ENCODE data around the gene ACIN1. TPM values are rescaled to one million over a fixed set of nuclear protein-coding genes. Genes with fewer than 3 reads are reported as not detected.

The ACIN1 gene
- total RNA-seq, 1 donor from 2014 or later, result 36.8 TPM

GRCh38 chr14:23057757-23058653, 36.9 kb downstream of the ACIN1 start:
- DNase-seq (ENCODE audit: low read depth in 2 of 2), result peak; percentile 49 to 88

GRCh38 chr14:23056956-23057756, 37.8 kb downstream of the ACIN1 start, which contains the start of gene CDH24:
TSS of gene CDH24 (minus strand) at chr14:23057520. CDS start at chr14:23055733, 1,787 bp downstream.
- peak in 1 of 2 donors; percentile 74 for DNase-seq (ENCODE audit: low read depth in 2 of 2)

DNA sequence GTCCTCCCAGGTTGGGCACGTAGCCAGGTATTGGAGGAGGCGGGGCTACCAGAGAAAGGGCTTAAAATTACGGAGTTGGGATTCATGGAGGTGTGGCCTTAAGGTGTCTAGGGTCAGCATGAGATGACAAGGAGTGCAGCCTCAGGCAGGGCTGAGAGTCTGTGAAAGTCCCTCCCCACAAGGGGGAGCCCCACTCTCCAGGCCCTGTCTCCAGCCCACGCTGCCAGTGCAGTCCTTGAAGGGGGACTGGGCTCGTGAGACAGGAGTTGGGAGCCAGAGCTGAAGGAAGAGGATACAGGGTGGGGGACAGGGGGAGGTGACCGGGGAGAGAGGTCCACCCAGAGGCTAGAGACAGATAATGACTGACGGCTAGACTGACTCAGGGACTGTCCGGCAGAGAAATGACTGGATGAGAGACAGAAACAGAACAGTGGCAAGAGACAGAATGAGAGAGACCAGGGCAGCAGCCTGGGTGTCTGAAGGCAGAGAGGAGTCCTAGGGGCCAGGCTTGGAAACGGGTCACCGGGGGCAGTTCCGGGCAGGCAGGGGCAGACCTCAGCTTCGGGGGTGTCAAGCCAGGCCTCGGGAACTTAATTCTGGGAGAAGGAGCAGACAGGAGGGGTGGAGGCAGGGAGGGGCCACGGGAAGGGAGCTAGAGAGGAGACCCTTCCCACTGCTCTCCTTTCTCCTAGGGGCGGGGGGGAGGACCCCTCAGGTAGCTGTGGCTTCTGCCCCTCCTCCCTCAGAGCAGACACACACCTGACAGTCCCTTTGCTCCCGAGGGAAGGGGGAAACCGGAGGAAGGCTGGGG, 38.6 kb downstream of the ACIN1 start:
- peak in 1 of 2 donors; percentile 74 for DNase-seq (ENCODE audit: low read depth in 2 of 2)

DNA sequence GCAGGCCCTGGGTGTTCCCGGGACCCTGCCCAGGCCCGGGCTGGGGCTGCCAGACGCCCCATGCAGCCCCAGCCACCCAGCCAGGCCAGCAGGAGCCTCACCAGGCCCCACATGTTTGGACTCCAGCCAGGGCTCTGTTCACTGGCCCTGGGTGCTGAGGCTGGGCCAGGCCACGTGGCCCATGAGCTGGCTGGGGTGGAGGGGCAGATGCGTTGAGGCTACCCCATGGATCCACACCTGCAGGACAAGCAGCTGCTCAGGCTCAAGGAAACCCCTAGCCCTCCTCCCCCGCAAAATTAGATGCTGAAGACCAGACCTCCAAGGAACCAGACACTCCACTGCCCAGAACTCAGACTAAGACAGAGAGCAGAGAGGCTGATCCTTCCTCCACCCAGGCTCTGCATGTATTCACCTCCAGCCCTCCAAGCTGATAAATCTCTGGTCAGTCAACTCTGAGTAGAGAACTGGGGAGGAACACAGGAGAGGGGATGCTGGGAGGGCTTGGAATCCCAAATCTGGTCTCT, 39.3 kb downstream of the ACIN1 start:
- no peak for DNase-seq (ENCODE audit: low read depth in 2 of 2)

- no peak for DNase-seq (ENCODE audit: low read depth in 2 of 2)
Observed at GRCh38 chr14:23055147-23055550, 39.8 kb downstream of the ACIN1 start.

DNA sequence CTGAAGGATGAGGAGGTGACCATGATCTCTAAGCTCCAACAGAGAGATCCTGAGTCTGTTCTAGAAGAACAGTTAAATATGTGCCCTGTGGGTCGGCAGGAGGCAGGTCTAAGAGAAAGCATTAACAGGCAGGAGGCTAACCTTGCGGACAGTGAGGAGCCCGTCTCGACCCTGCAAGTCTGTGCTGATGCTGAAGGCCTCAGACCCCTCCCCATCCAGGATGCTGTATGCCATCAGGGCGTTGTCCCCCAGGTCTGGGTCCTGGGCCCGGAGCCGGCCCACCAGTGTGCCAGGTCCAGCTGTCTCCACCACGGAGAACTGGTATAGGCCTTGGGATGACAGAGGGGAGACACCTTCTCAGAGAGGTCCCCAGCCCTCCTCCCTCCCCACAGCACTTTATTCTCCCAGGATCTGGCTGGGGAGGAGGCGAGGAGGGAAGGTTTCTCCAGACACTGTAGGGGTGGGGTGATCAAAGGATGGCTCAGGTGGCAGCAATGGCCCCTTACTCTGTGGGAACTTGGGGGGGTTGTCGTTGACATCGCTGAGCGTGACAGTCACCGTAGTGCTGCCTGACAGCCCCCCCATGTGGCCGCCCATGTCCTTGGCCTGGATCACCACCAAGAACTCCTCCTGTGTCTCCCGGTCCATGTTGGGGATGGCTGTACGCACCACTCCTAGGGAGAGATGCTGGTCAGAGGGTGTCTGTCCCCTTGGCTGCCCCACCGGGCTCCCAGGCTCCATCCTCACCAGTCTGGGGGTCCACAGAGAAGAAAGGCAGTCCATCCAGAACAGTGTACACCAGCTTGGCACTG, 40.7 kb downstream of the ACIN1 start:
- peak in 1 of 2 donors; percentile 55 for DNase-seq (ENCODE audit: low read depth in 2 of 2)

DNA sequence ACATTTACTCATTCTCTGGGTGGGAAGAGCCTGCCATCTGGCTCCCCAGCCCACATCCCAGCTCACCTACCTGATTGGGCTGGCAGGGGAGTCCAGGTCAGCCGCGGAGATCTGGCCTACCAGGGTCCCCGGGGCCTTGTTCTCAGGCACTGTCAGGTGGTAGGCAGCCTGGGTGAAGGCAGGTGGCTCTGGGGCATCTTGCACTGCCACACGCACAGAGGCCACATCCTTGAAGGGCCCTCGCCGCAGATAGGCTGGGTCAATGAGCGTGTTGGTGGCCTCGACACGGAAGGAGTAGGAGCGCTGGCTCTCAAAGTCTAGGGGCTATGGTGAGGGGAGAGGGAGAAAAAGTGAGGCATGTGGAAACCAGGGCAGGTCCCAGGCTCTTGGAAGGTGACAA, 41.5 kb downstream of the ACIN1 start:
- no peak for DNase-seq (ENCODE audit: low read depth in 2 of 2)

- DNase-seq (ENCODE audit: low read depth in 2 of 2), result no peak
Observed at GRCh38 chr14:23052671-23053070, 42.3 kb downstream of the ACIN1 start.

DNA sequence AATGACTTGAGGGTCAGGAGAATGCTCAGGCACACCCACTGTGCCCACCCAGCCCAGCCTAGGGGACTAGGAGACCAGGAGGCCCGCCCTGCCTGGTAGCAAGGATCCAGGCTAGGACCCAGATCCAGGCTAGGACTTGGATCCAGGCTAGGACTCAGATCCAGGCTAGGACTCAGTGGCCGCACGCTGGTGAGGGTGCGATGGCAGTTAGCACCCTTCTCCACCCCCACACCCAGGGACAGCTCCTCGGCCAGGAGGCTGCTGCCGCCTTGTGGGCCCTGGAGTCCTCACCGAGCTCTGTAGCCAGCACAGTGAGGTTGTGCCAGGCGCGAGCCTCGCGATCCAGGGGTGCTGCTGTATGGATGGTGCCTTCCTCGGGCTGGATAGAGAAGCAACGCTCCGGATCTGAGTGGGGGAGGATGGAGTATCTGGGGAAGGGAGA, 42.7 kb downstream of the ACIN1 start:
- no peak for DNase-seq (ENCODE audit: low read depth in 2 of 2)

- no peak for DNase-seq (ENCODE audit: low read depth in 2 of 2)
Observed at GRCh38 chr14:23051141-23052057, 43.5 kb downstream of the ACIN1 start.

DNA sequence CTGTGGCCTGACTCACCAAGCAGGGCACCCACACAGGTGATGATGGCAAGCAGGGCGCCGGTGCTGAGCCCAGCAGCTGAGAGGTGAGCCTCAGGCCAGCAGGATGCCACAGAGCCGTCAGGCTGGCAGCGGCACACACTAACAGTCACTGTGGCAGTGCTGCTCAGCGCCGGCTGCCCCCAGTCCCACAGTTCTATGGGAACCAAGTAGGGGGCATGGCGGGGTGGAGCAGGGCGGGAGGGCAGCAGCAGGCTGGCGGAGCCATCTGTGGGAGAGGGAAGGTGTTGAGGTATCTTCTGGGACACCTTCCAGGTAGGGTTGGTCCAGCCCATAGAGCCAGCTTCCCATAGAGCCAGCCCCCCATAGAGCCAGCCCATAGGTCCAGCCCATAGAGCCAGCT, 45.9 kb downstream of the ACIN1 start:
- DNase-seq (ENCODE audit: low read depth in 2 of 2), result no peak

DNA sequence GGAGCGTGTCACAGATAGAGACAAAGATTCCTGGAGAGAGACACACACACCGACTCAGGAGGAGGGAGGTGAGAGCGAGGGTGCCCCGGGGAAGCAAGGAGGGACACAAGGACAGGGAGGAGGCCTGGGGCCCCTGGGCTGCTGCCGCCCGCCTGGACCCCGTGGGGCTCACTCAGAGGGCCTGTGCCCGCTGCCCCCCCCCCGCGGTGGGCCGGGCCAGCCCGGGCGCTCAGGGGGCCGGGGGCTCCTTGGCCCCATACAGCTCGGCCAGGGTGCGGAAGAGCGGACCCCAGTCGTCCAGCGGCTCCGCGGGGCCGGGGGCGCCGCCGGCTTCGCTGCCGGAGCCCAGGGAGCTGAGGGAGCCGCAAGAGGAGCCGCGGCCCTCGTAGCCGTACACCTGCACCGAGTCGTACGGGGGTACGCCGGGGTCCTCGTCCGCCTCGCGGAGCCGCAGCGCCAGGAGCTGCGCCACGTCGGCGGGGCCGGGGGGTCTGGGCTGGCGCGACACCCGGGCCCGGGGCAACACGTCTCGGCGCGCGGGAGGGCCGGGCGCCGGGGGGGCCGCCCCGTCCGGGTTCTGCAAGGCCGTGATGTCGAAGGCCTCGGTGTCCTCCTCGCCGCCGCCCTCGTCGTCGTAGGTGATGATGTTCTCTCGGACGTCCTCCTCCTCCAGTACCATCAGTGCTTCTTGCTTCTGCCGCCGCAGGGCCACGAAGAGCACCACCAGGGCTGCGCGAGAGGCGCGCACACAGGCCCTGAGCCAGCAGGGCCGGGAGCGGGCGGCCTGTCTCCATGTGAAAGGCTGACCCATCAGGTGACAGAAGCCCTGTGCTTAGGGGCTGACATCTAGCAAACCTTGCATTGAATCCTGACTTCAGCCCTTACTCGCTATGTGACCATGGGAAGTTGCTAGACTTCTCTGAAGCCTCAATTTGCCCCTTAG, 46.9 kb downstream of the ACIN1 start:
- DNase-seq (ENCODE audit: low read depth in 2 of 2), result no peak

GRCh38 chr14:23047034-23047634, 47.8 kb downstream of the ACIN1 start:
- DNase-seq (ENCODE audit: low read depth in 2 of 2), result peak in 1 of 2 donors; percentile 82

GRCh38 chr14:23045419-23046357, 49.2 kb downstream of the ACIN1 start:
- peak in 1 of 2 donors; percentile 58 for DNase-seq (ENCODE audit: low read depth in 2 of 2)

DNA sequence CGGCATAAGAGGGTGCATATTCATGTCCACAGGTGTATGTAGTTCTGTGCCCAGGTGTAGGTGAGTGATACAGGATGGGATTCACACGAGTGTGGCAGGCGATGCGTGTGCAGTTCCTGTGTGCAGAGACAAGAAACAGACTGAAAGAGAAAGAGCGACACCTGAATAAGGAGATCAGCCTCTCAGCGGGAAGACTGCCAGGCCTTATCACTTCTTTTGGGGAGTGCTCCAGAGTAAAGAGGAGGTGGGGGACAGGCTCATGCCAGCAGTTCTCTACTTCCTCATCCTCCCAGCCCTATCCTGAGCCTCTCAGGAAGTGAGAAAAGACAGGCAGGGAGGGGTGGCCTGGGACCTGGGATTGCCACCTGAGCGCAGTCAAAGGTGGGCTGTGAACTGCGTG, 50.1 kb downstream of the ACIN1 start:
- DNase-seq (ENCODE audit: low read depth in 2 of 2), result no peak

GRCh38 chr14:23043754-23044153, 51.2 kb downstream of the ACIN1 start:
- DNase-seq (ENCODE audit: low read depth in 2 of 2), result no peak

DNA sequence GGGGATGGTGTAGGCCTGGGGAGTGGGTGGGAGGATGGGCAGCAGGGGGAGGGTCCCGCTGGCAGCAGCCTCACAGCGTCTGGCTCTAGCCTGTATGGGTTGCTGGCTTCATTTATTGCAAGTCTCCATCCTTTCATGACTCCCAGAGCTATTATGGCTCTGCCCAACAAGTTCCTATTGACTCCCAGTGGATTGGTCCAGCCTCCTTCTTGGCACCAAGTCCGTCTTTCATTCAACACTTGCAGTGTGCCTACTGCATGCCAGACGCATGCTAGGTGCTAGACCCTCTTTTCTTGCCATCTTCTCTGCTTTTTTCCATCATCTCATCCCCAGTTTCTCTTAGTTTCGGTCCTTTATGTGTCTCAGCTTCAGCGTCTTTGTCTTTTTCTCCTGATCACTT, 51.8 kb downstream of the ACIN1 start:
- no peak for DNase-seq (ENCODE audit: low read depth in 2 of 2)
